Right ventricle myocardium inferior (tissue), 1 donor: ENCODE results near the gene AKAP12. TPM values are rescaled to one million over a fixed set of nuclear protein-coding genes. Genes with fewer than 3 reads are reported as not detected.

ENCODE experiments used
- ATAC-seq: fragments of 200-7000 bp; cut with Tn5 transposase; one replicate; pipeline ENCODE4 v1.9.1; 2020; ENCODE audit warnings: mild to moderate bottlenecking, moderate library complexity
- DNase-seq: peaks from one replicate; pipeline ENCODE4 v3.0.0; 2021; ENCODE audit errors: missing footprints
- intact Hi-C: fragments of 100-400 bp; cut with DNase I; formaldehyde crosslinking; loops from one replicate; pipeline ENCODE4 v1.11.0; 2022
- total RNA-seq: library from RNA; stranded (reverse); fragmentation: NEBNext Ultra II Directional; extraction: Animal tissue kit (Norgen Biotek cat#: 25700); gene quantifications from one replicate; pipeline ENCODE4 v1.2.1, GENCODE V29; 2021
- donor health status: DM: no; HTN: yes; CAD: no; lungs with severe emphysema.

Gene AKAP12
- total RNA-seq, 1 donor from 2014 or later = 18.1 TPM

DNA sequence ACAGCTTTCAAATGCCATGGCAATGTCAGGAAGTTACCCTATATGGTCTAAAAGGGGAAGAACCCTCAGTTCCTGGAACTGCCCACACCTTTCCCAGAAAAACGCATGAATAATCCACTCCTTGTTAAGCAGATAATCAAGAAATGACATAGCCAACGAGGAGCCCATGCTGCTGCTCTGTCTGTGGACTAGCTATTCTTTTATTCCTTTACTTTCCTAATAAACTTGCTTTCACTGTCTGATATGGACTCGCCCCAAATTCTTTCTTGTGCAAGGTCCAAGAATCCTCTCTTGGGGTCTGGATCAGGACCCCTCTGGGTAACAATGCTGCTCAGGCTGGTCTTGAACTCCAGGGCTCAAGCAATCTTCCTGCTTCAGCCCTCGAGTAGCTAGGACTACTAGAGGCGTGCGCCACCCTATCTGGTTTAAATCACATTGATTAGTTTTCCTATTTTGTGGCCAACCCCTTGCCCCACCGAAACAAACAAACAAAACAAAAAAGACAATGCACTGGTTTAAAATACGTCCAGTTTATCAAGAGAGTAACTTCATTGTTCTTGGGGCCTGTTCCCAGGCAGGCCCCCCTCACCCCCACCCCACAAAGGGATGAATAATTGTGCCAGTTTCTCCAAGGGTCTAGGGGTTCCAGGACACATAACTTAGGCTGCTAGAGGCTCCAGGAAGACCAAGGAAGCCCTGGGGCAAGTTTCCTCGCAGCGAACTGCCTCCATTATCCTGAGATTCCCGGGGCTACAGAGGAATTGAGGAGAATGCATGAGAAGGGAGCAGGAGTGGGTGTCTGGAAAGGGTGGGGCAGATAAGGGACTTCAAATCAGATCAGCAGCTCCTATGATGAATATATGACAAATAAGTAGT lies 10.1 kb upstream of the AKAP12 start:
- no peak for ATAC-seq

GRCh38 chr6:151230277-151230577 lies 9.5 kb upstream of the AKAP12 start:
- no peak for DNase-seq
- no peak for ATAC-seq
- intact Hi-C loops = no loop called here

More for the DNA sequence above, 10.1 kb upstream of the AKAP12 start:
- intact Hi-C loops = no loop called here
- no peak for DNase-seq

DNA sequence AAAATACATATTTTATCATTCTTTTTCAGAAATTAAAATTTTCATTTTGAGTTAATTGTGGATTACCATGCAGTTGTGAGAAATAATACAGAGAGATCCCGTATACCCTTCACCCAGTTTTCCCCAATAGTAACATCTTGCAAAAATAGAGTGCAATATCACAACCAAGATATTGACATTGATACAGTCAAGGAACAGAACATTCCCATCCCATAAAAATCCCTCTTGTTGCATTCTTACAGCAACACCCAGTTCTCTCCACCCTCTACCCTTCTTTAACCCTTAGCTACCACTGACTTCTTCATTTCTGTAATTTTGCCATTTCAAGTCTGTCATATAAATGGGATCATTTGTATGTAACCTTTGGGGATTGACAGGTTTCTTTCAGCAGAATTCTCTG lies 6.9 kb upstream of the AKAP12 start:
- intact Hi-C loops = no loop called here
- ATAC-seq (no peak), DNase-seq (no peak)

GRCh38 chr6:151233731-151234130 lies 6.0 kb upstream of the AKAP12 start:
- intact Hi-C loops = no loop called here
- DNase-seq (no peak), ATAC-seq (no peak)

- intact Hi-C loops = no loop called here
- ATAC-seq (no peak), DNase-seq (no peak)
These were observed 2.9 kb upstream of the AKAP12 start for GRCh38 chr6:151236668-151237401.

DNA sequence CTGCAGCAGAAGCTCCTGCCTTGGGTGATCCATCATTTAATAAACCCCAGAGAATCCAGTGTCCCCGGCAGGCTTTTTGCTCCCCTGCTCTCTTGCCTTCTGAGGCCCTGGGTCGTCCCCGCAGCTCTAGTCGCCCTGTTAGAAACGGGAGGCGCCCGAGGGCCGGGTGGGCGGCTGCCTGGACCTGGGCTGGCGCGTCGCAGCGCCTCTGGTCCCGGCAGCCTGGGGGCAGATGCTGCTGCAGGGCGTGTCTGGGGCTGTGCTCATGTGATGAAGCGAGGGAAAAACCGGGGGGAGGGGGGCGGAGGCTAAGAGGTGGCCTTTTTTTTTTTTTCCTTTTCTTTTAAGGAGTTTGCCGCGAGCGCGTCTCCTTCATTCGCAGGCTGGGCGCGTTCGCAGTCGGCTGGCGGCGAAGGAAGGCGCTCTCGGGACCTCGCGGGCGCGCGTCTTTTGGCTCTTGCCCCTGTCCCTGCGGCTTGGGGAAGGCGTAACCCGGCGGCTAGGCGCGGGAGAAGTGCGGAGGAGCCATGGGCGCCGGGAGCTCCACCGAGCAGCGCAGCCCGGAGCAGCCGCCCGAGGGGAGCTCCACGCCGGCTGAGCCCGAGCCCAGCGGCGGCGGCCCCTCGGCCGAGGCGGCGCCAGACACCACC lies 394 bp downstream of the AKAP12 start:
- DNase-seq (peak; percentile 89), ATAC-seq (peak; percentile 92)
- intact Hi-C loops = loop anchor here (1.0 kb wide), 1 partner anchor 226 kb away; no protein-coding TSS in a partner anchor

DNA sequence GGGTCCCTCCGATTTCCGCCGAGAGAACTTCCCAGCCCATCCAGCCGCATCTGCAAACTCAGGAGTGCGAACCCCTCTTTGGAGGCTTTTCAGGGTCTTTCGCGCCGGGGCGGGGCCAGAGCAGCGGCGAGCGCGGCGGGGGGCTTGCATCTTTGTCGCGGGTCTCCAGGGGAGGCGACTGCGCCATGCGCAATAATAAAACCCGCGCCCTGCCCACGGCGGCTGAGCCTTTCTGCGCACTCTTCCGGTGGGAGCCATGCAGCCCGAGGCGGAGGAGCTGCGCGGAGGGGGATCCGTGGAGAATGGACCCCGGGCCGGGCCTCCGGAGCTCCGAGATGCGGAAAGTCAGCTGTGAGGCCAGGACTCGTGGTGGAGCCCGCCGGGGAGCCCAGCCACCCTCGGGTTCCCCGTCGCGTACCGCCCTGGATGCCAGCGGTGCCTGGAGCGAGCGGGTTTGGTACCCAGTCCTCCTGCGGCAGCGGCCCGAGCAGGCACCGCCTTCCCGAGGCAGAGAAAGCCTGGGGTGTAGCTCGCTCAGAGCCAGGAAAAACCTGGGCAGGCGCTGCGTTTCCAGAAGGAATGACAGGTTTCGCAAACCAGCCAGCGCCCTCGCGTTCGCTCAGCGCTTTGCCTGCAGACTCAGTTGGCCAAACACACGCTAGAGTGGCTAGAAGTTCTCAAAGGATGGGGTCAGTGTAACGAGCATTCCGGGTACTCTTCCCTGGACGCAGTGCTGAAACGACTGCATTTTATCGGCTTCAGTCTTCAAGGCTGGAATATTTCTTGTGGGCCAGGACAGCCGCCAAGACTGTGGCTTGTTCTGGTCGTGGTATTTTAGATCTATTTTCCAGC lies 1.2 kb downstream of the AKAP12 start:
- DNase-seq (peak; percentile 73), ATAC-seq (peak; percentile 42)
- intact Hi-C loops = loop anchor here (1.0 kb wide), 1 partner anchor 227 kb away; no protein-coding TSS in a partner anchor

- ATAC-seq (no peak), DNase-seq (no peak)
- intact Hi-C loops = no loop called here
These were observed 2.1 kb downstream of the AKAP12 start for GRCh38 chr6:151241853-151242252.

DNA sequence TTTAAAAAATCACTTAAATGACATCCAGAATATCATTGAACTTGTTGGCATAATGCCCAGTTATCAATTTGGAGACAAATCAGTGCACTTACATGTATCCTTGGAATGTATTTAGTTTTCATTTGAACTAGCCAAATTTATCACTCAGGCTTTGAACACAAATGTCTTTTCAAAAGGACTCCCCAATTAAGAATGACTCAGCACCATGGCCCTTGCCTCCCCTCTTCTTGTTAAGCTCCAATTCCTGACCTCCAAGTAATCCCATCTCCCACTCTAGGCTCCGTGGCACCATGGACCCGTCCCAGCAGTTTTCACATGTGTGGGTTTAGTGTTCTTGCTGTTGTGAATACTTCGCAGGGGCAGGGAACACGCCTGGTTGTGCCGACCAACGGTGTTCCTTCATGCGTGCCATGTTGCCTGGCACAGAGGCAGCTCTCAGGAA lies 2.7 kb downstream of the AKAP12 start:
- intact Hi-C loops = no loop called here
- ATAC-seq = no peak
- DNase-seq = no peak

DNA sequence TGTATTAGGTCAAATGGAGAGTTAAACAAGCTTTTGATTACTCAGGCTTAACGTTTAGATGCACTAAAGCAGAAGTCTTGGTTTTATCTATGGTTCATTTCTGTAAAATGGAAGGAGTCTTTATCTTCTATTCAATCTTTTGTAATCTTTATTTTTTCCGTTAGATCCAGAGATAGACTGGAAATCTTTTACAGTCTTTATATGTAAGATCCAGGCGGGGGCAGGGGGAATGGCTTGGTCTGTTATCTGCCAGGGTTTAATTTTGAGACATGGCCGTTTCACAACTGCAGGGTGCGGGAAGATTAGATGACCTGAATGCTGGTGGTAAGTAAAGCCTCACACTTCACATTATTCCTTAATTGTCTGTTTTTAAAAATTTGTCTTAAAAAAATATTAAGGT lies 3.7 kb downstream of the AKAP12 start:
- no peak for ATAC-seq
- intact Hi-C loops = no loop called here
- DNase-seq = no peak

DNA sequence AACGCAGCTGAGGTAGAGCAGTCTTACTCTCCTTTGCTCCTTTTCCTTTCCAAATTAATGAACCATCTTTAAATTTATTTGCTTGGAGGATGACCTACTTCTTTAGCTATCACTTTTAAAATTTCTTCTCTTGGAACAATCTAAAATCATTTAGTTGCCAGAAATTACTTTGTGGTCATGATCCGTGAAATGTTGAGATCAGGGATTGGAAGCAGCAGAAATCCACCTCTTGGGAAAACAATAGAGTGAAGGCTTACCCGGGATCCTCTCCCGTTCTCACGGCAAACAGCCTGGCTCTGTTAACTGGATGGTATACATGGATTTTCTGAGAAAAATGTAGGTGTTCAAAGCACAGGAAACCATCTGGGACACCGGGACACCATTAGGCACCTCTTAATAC lies 7.7 kb downstream of the AKAP12 start:
- no peak for DNase-seq
- intact Hi-C loops = no loop called here
- no peak for ATAC-seq

DNA sequence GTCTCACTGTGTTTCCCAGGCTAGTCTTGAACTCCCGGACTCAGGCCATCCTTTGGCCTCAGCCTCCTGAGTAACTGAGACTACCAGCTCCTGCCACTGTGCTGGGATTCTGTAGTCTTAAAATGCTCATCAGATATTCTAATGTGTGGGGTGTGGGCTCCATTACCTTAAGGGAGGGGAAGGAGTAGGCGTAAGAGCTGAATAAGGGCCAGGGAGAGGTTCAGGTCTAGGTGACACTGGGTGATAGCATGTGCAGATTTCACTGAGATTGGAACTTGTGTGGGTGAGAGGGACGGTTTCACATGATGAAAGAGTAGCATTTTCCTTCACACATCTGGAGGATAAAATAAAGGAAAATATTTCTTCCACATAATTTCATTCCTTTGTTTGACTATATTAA lies 8.5 kb downstream of the AKAP12 start:
- ATAC-seq (no peak), DNase-seq (no peak)
- intact Hi-C loops = no loop called here

DNA sequence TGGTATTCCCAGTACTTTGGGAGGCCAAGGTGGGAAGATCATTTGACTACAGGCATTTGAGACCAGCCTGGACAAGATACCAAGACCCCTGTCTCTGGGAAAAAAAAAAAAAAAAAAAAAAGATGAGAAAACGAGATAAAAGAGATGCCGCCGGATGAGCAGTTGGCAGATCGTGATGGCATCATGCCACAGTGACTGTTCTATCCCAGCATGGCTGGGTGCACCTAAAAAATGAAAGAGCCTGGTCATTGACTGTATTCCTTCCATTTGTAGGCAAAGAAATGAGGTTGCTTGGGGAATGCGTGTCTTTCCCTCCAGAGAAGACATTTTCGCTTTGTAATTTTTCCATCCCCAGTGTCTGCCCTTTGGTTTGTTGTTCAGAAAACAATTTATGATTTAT lies 12.9 kb downstream of the AKAP12 start:
- ATAC-seq = no peak
- no peak for DNase-seq
- intact Hi-C loops = no loop called here

DNA sequence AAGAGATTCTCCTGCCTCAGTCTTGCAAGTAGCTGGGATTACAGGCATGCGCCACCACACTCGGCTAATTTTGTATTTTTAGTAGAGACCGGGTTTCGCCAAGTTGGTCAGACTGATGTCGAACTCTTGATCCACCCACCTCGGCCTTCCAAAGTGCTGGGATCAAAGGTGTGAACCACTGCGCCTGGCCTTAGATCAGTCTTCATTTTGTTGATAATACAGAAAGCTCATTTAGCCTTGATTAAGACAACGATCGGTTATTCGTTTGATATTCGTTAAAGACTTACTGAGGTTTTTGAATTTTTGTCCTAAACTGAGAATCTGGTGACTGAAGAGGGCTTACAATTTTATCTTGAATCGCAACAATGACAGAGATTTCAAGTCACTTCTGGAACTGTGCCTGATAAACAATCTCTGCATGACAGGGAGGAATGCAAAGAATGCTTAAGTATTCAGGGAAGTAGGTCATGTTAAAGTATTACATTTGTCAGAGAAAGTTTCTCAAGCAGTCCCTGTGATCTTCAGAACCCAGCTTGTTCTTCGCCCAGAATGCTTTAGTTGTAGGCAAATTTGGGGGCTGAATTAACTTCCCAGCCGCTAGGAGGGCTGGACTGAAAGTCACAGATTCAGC lies 14.8 kb downstream of the AKAP12 start:
- DNase-seq (no peak), ATAC-seq (no peak)
- intact Hi-C loops = no loop called here

DNA sequence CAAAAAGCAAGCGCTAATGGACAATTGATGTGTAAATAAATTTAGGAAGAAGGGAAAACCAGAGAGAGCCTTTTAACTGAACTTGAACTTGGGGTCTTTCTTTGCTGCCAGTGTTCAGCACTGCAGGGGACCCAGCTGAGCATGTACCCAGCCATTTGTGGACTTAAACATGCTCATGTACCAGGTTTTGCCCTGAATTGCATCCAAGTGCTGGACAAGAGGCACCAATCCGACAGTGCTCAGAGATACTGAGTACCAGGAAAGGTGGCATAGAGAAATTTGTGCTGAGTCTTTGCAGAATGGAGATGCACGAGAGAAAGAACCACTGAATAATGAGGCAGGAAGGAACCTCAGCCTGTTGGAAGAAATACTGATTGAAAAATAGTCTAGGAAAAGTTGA lies 16.0 kb downstream of the AKAP12 start:
- DNase-seq (no peak), ATAC-seq (no peak)
- intact Hi-C loops = no loop called here

DNA sequence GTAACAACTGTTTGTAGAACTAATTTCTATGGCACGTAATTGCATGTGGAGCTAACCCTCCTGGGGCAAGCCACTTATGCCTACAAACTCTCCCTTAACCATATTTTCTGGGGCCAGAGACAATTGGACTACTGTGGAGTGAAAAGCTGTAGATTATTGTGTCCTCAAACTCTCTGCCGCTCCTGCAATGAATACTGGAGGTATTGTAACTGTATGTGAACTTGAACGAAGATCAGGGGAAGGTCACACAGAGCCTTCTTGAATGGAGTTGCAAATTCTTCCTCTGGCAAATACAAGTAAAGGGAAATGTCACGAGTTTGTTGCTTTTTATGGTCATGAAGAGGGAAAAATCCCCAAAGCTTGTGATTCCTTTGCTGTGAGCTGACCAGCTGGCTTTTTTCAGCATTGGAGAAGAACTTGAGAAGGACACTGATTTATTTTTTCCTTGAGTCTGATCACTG lies 18.2 kb downstream of the AKAP12 start:
- no peak for ATAC-seq
- intact Hi-C loops = no loop called here
- DNase-seq = no peak

DNA sequence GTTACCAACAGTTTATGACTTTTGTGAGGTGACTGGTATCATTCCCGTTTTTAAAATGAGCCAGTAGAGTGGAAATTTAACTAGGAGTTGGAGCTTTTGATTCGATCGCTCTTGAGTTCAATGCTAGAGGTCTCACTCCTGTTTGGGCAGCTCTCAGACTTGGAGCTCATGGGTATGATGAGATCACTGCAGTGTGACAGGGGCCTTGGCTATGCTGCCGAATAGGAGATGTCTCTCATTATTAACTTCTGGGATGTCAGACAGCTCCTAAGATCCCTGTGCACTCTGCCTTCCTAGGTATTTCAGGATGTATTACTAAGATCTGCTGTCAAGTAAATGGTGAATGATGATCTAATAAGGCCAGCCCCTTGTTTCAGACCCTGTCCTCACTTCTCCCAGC lies 20.4 kb downstream of the AKAP12 start:
- intact Hi-C loops = no loop called here
- no peak for DNase-seq
- ATAC-seq = peak; percentile 49

DNA sequence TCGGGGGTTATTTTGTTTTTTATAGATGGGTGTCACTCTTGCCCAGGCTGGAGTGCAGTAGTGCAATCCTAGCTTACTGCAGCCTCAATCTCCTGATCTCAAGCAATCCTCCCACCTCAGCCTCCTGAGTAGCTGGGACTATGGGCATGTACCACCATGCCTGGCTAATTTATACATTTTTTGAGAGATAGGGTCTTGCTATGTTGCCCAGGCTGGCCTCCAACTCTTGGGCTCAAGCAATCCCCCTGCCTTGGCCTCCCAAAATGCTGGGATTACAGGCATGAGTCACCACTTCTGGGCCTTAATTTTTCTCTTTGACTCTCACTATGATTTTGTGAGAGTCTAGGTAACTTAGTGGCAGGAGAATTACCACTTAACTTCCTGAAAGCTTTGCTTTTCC lies 23.3 kb downstream of the AKAP12 start:
- intact Hi-C loops = no loop called here
- ATAC-seq = no peak
- no peak for DNase-seq
